ENCODE results near the gene S100A1.

S100A1 gene

GRCh38 chr1:153626477-153626903, 1.7 kb upstream of the S100A1 start:
- no peak overlapping the region for H3K23ac ChIP-seq (ENCODE audit: low read depth, low read length, poor library complexity)
- no peak overlapping the region for H4K91ac ChIP-seq (ENCODE audit: low read depth, low read length, poor library complexity)
- no CpG with 5 or more reads among the region's 3 CpGs for WGBS, 2 donors (ENCODE audit: extremely low coverage in 2 of 2, insufficient read length in 2 of 2, insufficient replicate concordance in 1 of 2)
- peak overlapping the region; percentile 12 for H3K14ac ChIP-seq (ENCODE audit: low read length)
- DNase-seq (ENCODE audit: low spot score), result no peak
- H2AK5ac ChIP-seq (ENCODE audit: low read depth, low read length), result peak overlapping the region; percentile 82
- peak overlapping the region; percentile 58 for H3K4ac ChIP-seq (ENCODE audit: low read length)
- peak overlapping the region; percentile 77 for H2BK120ac ChIP-seq (ENCODE audit: low read depth, low read length)
- no peaks in the 10 kb centered on the region for H3K27me3 ChIP-seq (ENCODE audit: control insufficient read depth in 3 of 3, insufficient read depth in 3 of 3, low read depth in 1 of 3, low read length in 3 of 3)
- no peak overlapping the region for H3K9ac ChIP-seq (ENCODE audit: low read depth, low read length, poor library complexity)
- no peak overlapping the region for H2BK5ac ChIP-seq (ENCODE audit: low read length)
- H4K8ac ChIP-seq (ENCODE audit: low read depth, low read length), result peak overlapping the region; percentile 29
- peak overlapping the region; percentile 97 for H3K18ac ChIP-seq (ENCODE audit: low read length)
- H3K36me3 ChIP-seq (replicated peaks in 1 of 2; ENCODE audit: control insufficient read depth in 2 of 2, insufficient read depth in 2 of 2, low read length in 2 of 2), result peaks cover 0 to 27% of the 10 kb centered on the region in 2 donors
- H3K4me1 ChIP-seq (ENCODE audit: control insufficient read depth in 2 of 2, insufficient read depth in 1 of 2, low read depth in 1 of 2, low read length in 2 of 2), result peaks cover 12 to 13% of the 10 kb centered on the region in 2 donors
- no peak overlapping the region for H3K27ac ChIP-seq (replicated peaks; ENCODE audit: low read length)
- peak overlapping the region; percentile 79 for H3K4me2 ChIP-seq (ENCODE audit: insufficient read depth, low read length, poor library complexity, severe bottlenecking)
- H2AFZ ChIP-seq (ENCODE audit: low read length), result peak overlapping the region; percentile 88
- H3K79me1 ChIP-seq (ENCODE audit: low read depth, low read length), result peaks cover 3% of the 10 kb centered on the region
- no peaks in the 10 kb centered on the region for H3K9me3 ChIP-seq (replicated peaks in 1 of 2; ENCODE audit: control insufficient read depth in 2 of 2, insufficient read depth in 1 of 2, low read depth in 1 of 2, low read length in 2 of 2)
- H2BK15ac ChIP-seq (ENCODE audit: low read length), result peak overlapping the region; percentile 78
- H2BK12ac ChIP-seq (ENCODE audit: low read length), result peak overlapping the region; percentile 68
- peak overlapping the region in 1 of 2 donors; percentile 59 for H3K4me3 ChIP-seq (ENCODE audit: low read length in 2 of 2)

GRCh38 chr1:153626904-153627714, 1.1 kb upstream of the S100A1 start, which contains the start of gene S100A13:
Gene S100A13, minus strand, starts transcription at chr1:153627505. Its CDS starts 1,033 bp downstream, at chr1:153626472.
- Histone ChIP-seq H2BK12ac (ENCODE audit: low read length) (peak within 1 kb of the TSS; percentile 68), H3K4me1 (ENCODE audit: control insufficient read depth in 2 of 2, insufficient read depth in 1 of 2, low read depth in 1 of 2, low read length in 2 of 2) (peaks cover 12 to 13% of the 10 kb centered on the region in 2 donors), H2AFZ (ENCODE audit: low read length) (peak within 1 kb of the TSS; percentile 88), H2BK120ac (ENCODE audit: low read depth, low read length) (peak within 1 kb of the TSS; percentile 78), H3K36me3 (replicated peaks in 1 of 2; ENCODE audit: control insufficient read depth in 2 of 2, insufficient read depth in 2 of 2, low read length in 2 of 2) (peaks cover 0 to 27% of the 10 kb centered on the region in 2 donors), H3K14ac (ENCODE audit: low read length) (peak within 1 kb of the TSS; percentile 73), H2BK15ac (ENCODE audit: low read length) (peak within 1 kb of the TSS; percentile 78), H3K27me3 (ENCODE audit: control insufficient read depth in 3 of 3, insufficient read depth in 3 of 3, low read depth in 1 of 3, low read length in 3 of 3) (no peaks in the 10 kb centered on the region), H3K18ac (ENCODE audit: low read length) (peak within 1 kb of the TSS; percentile 97), H3K9me3 (replicated peaks in 1 of 2; ENCODE audit: control insufficient read depth in 2 of 2, insufficient read depth in 1 of 2, low read depth in 1 of 2, low read length in 2 of 2) (no peaks in the 10 kb centered on the region), H3K9ac (ENCODE audit: low read depth, low read length, poor library complexity) (peak within 1 kb of the TSS; percentile 82), H3K4ac (ENCODE audit: low read length) (peak within 1 kb of the TSS; percentile 58), H3K27ac (replicated peaks; ENCODE audit: low read length) (peak within 1 kb of the TSS; percentile 85), H3K4me2 (ENCODE audit: insufficient read depth, low read length, poor library complexity, severe bottlenecking) (peak within 1 kb of the TSS; percentile 79), H3K4me3 (ENCODE audit: low read length in 2 of 2) (peak within 1 kb of the TSS; percentile 59 to 72), H3K79me1 (ENCODE audit: low read depth, low read length) (peaks cover 3% of the 10 kb centered on the region), H3K23ac (ENCODE audit: low read depth, low read length, poor library complexity) (peak within 1 kb of the TSS; percentile 11), H4K8ac (ENCODE audit: low read depth, low read length) (peak within 1 kb of the TSS; percentile 29), H2AK5ac (ENCODE audit: low read depth, low read length) (peak within 1 kb of the TSS; percentile 82), H2BK5ac (ENCODE audit: low read length) (peak within 1 kb of the TSS; percentile 67), H4K91ac (ENCODE audit: low read depth, low read length, poor library complexity) (no peak within 1 kb of the TSS)
- peak; percentile 90 for DNase-seq (ENCODE audit: low spot score)
- WGBS, 2 donors (ENCODE audit: extremely low coverage in 2 of 2, insufficient read length in 2 of 2, insufficient replicate concordance in 1 of 2), result no CpG with 5 or more reads among the region's 28 CpGs

DNA sequence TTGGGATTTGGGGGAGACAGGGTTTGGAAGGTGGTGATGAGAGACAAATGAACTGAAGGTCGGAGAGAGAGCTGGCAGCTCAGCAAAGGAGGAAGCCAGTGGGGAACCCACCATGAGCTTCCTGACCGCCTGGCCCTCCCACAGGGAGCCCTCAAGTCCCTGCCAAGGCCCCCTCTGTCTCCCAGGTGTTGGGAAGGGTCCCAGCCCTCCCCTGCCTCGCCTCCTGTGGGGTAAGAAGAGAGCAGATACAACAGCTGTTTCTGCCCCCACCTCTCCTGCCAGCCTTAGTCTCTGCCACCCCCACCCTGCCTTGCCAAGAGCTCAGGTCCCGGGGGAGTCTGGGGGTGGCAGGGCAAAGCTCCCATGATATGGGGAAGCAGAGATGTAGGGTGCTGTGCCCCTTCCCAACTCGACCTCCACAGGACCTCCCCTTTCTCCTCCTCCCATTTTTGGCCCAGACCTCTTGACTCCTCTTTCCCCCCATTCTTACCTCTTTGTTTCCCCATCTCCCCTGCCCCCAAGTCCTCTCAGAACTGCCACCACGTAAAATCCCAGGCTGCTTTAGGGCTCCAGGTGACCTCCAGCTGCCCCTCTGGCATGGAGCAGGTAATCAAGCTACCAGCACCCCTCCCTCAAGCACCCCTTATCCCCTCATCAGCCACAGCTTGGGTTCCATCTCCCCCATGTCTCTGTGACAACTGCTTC, 556 bp downstream of the S100A1 start:
- Histone ChIP-seq H4K91ac (ENCODE audit: low read depth, low read length, poor library complexity) (no peak overlapping the region), H3K18ac (ENCODE audit: low read length) (peak overlapping the region; percentile 77), H2BK120ac (ENCODE audit: low read depth, low read length) (peak overlapping the region; percentile 78), H3K9me3 (replicated peaks in 1 of 2; ENCODE audit: control insufficient read depth in 2 of 2, insufficient read depth in 1 of 2, low read depth in 1 of 2, low read length in 2 of 2) (peaks cover 0 to 5% of the 10 kb centered on the region in 2 donors), H3K14ac (ENCODE audit: low read length) (no peak overlapping the region), H3K4me2 (ENCODE audit: insufficient read depth, low read length, poor library complexity, severe bottlenecking) (no peak overlapping the region), H2AFZ (ENCODE audit: low read length) (peak overlapping the region; percentile 19), H2BK5ac (ENCODE audit: low read length) (peak overlapping the region; percentile 0), H3K27ac (replicated peaks; ENCODE audit: low read length) (no peak overlapping the region), H3K79me1 (ENCODE audit: low read depth, low read length) (peaks cover 3% of the 10 kb centered on the region), H4K8ac (ENCODE audit: low read depth, low read length) (no peak overlapping the region), H3K9ac (ENCODE audit: low read depth, low read length, poor library complexity) (peak overlapping the region; percentile 1), H3K27me3 (ENCODE audit: control insufficient read depth in 3 of 3, insufficient read depth in 3 of 3, low read depth in 1 of 3, low read length in 3 of 3) (no peaks in the 10 kb centered on the region), H3K4me1 (ENCODE audit: control insufficient read depth in 2 of 2, insufficient read depth in 1 of 2, low read depth in 1 of 2, low read length in 2 of 2) (peaks cover 12 to 16% of the 10 kb centered on the region in 2 donors), H2BK12ac (ENCODE audit: low read length) (peak overlapping the region; percentile 68), H2AK5ac (ENCODE audit: low read depth, low read length) (peak overlapping the region; percentile 76), H3K4ac (ENCODE audit: low read length) (no peak overlapping the region), H3K23ac (ENCODE audit: low read depth, low read length, poor library complexity) (no peak overlapping the region), H3K4me3 (ENCODE audit: low read length in 2 of 2) (no peak overlapping the region), H2BK15ac (ENCODE audit: low read length) (peak overlapping the region; percentile 20), H3K36me3 (replicated peaks in 1 of 2; ENCODE audit: control insufficient read depth in 2 of 2, insufficient read depth in 2 of 2, low read length in 2 of 2) (peaks cover 0 to 15% of the 10 kb centered on the region in 2 donors)
- WGBS, 2 donors (ENCODE audit: extremely low coverage in 2 of 2, insufficient read length in 2 of 2, insufficient replicate concordance in 1 of 2), result no CpG with 5 or more reads among the region's 6 CpGs
- no peak for DNase-seq (ENCODE audit: low spot score)

- Histone ChIP-seq H3K18ac (ENCODE audit: low read length) (no peak overlapping the region), H3K9me3 (replicated peaks in 1 of 2; ENCODE audit: control insufficient read depth in 2 of 2, insufficient read depth in 1 of 2, low read depth in 1 of 2, low read length in 2 of 2) (peaks cover 0 to 5% of the 10 kb centered on the region in 2 donors), H4K8ac (ENCODE audit: low read depth, low read length) (no peak overlapping the region), H3K27me3 (ENCODE audit: control insufficient read depth in 3 of 3, insufficient read depth in 3 of 3, low read depth in 1 of 3, low read length in 3 of 3) (no peaks in the 10 kb centered on the region), H3K36me3 (replicated peaks in 1 of 2; ENCODE audit: control insufficient read depth in 2 of 2, insufficient read depth in 2 of 2, low read length in 2 of 2) (peaks cover 0 to 10% of the 10 kb centered on the region in 2 donors), H3K14ac (ENCODE audit: low read length) (no peak overlapping the region), H2BK5ac (ENCODE audit: low read length) (peak overlapping the region; percentile 0), H3K79me1 (ENCODE audit: low read depth, low read length) (peaks cover 3% of the 10 kb centered on the region), H2AK5ac (ENCODE audit: low read depth, low read length) (peak overlapping the region; percentile 10), H2AFZ (ENCODE audit: low read length) (peak overlapping the region; percentile 19), H3K23ac (ENCODE audit: low read depth, low read length, poor library complexity) (no peak overlapping the region), H3K4me1 (ENCODE audit: control insufficient read depth in 2 of 2, insufficient read depth in 1 of 2, low read depth in 1 of 2, low read length in 2 of 2) (peaks cover 12 to 16% of the 10 kb centered on the region in 2 donors), H3K4me2 (ENCODE audit: insufficient read depth, low read length, poor library complexity, severe bottlenecking) (no peak overlapping the region), H2BK12ac (ENCODE audit: low read length) (no peak overlapping the region), H3K4me3 (ENCODE audit: low read length in 2 of 2) (no peak overlapping the region), H3K9ac (ENCODE audit: low read depth, low read length, poor library complexity) (no peak overlapping the region), H2BK15ac (ENCODE audit: low read length) (peak overlapping the region; percentile 20), H3K27ac (replicated peaks; ENCODE audit: low read length) (no peak overlapping the region), H2BK120ac (ENCODE audit: low read depth, low read length) (peak overlapping the region; percentile 64), H4K91ac (ENCODE audit: low read depth, low read length, poor library complexity) (no peak overlapping the region), H3K4ac (ENCODE audit: low read length) (no peak overlapping the region)
- no CpG with 5 or more reads among the region's 5 CpGs for WGBS, 2 donors (ENCODE audit: extremely low coverage in 2 of 2, insufficient read length in 2 of 2, insufficient replicate concordance in 1 of 2)
- DNase-seq (ENCODE audit: low spot score), result no peak
Measured at GRCh38 chr1:153629343-153629665, 1.1 kb downstream of the S100A1 start.
